GM21515 (cell line): Measurements from ENCODE around the gene PUSL1.

Source experiments
- ATAC-seq: cut with Tn5 transposase; IDR thresholded peaks from one replicate; pipeline ENCODE4 v1.9.1; 2021; ENCODE audit not compliant: unreplicated experiment

Gene PUSL1

DNA sequence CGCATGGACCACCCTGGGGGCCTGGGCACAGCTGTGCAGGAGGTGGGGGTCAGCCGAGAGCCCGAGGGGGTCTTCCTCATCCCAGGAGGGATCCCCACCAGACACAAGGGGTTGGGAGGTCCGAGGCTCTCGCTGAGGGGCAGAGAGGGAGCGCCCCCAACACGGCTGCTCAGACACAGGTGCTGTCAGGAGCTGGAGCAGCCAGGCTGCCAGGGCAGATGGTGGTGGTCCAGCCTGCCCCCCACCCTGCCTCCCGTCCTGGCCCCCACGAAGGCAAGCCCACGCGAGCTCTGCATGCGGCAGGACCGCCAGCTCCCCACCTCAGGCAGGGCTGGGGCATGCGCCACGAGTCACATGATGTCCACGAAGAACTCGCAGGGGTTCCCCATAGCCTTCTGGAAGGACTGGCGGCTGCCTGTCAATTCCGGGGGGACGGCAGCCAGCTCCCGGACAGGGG is 27.4 kb downstream of the PUSL1 start:
- no peak for ATAC-seq

DNA sequence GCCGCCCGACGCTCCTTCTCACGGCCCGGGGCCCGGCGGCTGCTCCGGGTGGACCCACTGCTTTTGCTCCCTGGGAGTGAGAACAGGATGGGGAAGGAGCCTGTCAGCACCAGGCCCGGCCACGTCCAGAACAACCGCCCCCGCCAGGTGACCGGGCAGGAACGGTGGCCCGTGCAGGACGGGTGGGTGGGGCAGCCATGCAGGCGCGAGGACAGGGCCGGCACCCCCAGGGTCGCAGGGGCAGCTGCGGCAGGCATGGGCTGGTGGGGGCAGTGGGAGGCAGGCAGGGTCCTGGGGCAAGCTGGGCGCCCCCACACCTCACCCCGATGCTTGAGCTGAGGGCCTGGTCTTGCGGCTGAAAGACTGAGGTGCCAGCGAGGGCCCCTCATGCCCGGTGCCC is 28.0 kb downstream of the PUSL1 start:
- no peak for ATAC-seq

DNA sequence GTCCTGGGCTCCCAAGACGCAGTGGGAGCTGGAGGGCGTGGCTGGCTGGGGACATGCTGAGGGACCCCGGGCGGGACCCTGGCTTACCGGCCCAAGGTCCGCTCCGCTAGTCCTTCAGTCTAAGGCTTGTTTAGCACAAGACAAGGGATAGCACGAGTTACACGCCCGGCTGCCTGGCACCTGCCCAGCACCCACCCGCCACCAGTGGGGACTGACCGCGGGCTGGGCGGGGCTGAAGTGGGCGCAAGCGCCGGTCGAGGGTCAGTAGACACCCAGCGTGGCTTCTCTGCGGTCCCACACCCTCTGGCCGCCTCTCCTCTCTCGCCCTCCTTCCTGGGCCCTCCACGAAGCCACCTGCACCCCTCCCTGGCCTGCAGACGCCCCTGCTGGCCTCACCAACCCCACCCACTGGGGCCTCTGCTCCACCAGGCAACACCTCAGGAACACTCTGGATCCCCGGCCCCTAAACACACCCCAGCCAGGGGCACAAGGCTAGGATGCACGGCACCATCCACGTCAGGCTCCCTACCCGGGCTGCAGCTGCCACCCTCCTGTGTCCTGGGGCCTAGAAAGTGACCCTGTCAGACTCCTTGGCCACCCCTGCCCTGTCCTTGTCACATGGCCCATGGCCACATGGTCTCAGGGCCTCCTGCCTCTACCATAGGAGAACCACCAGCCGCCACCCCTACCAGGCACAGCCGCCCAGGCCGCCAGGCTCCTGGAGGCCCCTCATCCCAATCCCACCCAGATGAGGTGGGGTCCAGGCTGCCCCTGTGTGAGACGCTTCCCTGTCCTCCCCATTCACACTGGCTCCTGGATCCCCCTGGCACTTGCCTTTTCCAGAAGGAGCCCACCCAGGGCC is 28.8 kb downstream of the PUSL1 start:
- ATAC-seq = no peak

DNA sequence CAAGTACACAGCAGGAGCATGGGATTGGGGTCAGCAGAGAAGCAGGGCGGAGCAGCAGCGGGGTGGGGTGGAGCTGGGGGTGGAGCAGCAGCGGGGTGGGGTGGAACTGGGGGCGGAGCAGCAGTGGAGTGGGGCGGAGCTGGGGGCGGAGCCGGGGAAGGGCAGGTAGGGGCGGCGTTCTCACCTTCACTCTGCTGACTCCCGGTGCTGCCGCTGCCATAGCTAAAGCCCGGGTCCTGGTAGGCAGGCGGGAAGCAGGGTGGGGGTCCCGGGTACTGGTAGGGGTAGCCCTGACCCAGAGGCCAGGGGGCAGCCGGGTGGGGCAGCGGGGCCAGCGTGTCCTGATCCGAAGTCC is 29.4 kb downstream of the PUSL1 start:
- no peak for ATAC-seq

DNA sequence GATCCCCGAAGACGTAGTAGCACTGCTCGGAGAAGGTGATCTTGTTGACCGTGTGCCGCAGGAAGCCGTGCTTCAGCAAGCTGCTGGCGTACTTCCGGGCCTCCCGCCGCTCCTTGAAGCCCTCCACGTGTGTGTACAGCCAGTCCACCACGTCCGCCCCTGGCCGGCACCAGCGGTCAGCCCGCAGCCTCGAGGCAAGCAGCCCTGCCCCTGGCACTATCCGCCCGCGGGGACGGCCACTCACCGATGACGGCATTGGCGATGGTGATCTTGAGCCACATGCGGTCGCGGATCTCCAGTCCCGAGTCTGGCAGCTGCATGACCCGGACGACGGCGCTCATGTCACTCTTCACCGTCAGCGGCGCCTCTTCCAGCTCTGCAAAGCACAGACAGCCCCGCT is 29.9 kb downstream of the PUSL1 start:
- ATAC-seq = no peak

DNA sequence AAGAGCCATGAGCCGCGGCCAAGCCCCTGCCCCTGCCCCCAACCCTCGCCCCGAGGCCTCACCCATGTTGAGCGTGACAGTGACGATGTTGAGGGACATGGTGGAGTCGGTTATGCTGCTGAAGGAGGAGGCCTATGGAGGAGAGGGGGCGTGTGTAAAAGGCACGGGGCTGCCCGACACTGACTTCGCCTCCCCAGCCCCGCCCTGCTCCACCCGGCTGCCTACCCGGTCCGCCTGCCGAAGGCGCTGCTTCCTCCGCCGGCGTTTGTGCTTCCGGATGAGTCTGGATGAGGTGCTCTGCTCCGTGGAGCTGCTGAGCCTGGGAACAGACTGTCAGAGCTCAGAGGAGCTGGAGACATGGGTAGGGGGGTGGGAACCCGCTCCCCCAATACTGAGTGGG is 31.8 kb downstream of the PUSL1 start:
- no peak for ATAC-seq

DNA sequence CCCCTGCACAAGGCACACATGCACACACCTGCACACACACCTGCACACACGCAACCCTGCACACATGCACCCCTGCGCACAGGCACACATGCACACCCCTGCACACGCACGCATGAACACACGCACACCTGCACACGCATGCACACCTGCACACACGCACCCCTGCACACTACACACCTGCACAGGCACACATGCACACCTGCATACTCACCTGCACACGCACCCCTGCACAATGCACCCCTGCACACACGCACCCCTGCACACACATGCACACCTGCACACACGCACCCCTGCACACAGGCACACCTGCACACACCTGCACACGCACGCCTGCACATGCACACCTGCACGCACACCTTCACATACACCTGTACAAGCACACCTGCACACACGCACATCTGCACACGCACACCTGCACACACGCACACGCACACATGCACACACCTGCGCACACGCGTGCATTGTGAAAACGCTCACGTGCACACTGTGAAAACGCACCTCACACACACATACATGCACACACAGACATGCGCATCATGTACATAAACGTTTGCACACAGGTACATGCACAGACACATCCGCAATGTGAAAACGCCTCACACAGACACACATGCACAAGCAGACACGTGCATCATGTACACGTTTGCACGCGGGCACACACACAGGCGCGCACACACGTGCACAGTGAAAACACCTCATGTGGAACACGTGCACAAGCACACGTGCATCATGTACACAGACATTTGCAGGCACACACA is 32.6 kb downstream of the PUSL1 start:
- no peak for ATAC-seq

DNA sequence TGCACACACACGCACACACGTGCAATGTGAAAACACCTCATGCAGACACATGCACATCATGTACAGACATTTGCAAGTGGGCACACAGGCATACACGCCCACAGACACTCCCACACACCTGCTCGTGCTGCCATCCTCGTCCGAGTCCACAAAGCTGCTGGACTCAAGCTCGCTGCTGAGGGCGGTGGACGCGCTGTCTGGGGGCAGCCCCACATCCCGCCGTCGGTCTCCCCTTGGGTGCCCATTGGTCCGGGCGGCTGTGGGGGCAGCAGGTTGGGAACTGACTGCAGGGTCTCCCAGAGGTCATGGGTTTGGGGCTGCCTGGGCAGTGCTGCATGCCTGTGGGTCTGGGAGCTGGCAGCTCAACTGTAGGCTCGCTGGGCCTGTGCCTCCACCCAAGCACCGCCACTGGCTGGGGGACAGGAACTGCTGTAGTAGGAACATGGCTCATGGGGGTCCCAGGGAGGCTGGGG is 33.2 kb downstream of the PUSL1 start:
- ATAC-seq = no peak

DNA sequence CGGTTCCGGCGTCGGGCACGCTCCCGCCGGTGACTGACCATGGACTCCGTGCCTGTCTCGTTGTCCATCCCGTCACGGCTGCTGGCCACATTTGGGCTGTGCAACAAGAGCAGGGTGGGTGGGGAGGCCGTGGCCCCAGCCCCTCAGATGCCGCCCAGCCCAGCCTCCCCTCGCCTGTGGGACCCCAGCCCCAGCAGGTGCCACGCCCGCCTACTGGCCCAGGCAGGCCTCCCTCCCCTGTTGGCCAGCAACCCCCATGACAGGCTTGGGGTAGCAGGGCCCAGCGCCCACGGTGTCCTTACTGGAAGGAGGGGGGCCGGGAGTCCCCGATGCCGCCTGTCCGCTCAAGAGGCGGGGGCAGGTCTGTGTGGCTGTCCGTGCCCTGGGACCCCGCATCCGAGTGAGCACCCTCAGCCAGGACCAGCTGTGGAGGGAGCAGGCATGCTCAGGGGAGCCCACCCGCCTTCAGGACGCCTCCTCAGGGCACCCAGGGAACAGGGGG is 33.7 kb downstream of the PUSL1 start:
- ATAC-seq = no peak

DNA sequence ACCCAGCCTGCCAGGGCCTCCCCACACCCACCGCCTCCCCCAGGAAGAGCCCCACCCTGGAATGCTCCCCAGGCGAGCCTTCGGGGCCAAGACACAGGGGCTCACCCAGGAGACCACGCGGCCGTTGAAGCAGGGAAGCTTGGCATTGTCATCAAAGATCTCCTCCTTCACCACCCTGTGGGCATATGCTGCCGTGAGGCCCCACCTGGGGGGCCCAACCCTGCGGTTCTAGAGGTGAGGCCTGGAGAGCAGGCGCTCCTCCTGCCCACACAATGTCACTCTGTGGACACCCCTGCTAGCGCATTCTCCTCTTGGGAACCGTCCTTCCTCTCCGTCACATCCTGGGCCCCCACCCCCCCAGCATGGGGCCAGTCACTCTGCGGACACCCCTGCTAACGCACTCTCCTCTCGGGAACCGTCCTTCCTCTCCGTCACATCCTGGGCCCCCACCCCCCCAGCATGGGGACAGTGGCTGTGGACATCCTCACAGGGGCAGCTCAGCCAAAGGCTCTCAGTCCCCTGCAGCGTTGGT is 34.3 kb downstream of the PUSL1 start:
- ATAC-seq = no peak

DNA sequence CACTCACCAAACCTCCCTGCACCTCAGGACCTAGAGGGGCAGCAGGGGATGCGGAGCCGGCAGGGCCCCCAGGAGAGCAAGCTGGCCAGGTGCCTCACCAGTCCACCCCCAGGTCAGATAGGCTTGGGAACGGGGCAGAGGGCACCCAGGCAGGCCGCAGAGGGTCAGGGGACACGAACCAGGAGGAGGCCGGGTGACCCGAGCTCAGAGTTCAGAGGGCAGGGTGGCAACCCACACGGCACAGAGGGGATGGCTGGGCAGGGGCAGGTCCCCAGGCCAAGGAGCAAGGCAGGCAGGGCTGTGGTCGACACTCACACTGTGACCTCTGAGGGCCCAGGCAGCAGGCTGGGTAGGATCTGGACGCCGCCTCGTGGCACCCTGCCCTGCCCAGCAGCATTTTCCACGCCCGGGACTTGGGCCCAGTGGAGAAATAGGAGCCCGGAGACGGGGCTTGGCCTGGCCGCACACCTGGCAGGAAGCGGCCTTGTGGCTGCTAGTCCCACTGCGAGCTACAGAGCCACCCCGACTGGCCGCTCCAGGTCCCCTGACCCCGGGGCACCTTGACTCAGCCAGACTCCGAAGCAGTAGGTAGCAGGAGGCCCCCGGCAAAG is 35.5 kb downstream of the PUSL1 start:
- ATAC-seq = no peak

DNA sequence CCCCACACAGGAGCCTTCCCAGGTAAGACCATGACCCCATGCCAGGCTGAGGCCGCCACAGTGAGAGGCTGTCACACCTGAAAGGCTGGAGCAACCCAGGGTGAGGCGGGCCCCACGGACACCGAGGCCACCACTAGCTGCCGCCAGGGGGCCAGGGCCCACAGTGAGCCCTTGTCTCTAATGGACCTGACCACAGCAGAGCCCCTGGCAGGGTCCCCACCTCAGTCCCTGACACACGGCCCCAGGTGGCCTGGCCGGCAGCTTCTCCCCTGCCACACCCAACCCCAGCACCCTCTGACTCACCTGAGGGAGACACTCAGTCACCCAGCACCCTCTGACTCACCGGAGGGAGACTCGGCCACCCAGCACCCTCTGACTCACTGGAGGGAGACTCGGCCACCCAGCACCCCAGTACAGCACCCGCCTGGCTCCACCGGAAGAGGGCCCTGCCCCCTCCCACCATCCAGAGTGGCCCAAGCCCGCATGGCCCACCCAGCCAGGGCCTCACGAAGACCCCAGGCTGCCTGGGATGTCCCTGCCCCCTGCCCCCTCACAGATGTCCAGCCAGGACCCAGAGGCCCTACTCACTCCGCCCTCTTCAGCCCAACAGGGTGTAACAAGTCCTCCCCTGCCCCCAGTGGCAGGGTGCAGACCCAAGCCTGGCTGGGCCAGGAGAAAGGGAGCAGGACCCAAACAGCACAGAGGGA is 36.4 kb downstream of the PUSL1 start:
- ATAC-seq = no peak

DNA sequence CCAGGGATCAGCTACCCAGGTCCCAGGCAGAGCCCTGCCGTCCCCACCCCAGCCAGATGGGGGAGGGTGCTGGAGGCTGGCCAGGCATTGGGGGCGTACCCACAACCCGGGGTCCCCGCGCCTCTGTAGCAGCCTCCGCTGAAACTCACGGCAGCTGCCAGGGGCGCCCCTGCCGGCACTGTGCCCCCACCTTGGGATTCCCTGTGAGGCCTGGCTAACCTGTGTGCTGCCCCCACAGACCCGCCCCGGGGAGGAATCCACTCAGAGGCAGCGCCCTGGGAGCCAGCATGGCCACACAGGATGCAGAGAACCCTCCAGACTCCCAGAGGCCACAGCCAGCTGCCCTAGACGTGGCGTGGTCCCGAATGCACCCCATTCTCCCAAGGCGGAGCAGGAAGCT is 37.0 kb downstream of the PUSL1 start:
- ATAC-seq = no peak

DNA sequence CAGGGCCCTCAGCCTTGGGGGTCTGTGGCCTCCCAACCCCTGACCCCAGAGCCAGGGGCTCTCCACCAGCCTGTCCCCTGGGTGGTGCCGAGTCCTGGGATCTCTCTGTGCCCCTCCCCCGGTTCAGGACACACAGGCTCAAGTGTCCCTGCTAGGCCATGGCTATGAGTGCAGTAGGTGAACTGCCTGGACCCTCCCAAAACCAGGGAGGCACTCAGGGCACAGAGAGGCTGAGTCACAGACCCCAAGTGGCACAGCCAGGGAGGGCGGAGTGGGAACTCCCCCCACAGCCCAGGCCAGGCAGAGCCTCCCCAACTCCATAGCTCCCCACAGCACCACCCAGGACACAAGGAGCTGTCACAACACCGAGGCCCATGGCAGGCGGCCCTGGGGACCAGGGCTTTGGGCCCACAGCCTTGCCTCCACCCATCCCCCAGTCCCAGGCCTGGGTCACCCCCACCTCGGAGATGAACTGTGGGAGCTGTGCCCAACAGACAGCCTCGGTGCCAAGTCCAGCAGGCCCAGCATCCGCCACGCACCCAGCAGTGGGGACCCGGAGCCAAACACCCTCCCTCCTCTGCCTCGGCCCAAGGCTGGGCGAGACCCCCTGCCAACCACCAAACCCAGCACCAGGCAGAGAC is 37.6 kb downstream of the PUSL1 start:
- no peak for ATAC-seq

DNA sequence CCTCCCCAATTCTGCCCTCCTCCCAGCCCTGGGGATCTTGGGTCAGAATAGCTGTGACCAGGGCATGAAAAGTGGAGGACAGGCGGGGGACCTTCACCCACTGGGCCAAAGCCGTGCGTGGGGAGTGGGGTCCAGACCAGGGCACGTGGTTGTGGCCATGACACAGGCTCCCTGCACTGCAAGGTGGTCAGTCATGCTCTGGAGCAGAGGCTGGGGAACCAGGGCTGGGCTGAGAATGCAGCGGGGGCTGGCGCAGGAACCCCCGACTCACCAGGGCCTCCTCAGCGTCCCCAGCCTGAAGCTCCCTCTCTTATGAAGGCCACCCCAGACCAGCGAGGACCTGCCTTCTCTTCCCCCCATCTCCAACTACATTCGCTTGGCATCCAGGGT is 38.1 kb downstream of the PUSL1 start:
- ATAC-seq = no peak

DNA sequence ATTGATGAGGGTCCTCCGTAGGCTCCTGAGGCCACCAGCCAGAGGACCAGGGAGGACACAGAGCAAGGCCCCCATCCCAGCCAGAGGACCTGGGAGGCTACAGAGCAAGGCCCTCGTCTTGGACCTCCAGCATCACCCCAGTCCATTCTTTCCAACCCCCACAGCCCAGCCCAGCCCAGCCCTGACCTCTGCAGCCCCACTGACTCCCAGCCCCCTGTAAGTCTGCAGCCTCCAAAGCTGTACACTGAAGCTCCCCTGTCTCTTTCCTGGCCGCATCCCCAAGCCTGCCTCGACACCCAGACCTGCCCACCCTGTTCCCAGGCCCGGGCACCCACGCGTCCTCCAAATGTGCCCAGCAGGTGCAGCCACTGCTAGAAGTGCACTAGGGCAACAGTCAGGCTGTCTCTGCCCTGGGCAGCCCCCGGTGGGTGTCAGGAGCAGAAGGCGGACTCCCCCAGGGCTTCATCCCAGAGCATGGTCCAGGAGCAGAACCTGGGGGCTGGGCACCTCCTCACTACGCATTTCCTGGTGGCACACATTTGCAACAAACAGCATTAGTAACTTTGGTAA is 38.7 kb downstream of the PUSL1 start:
- ATAC-seq = no peak

DNA sequence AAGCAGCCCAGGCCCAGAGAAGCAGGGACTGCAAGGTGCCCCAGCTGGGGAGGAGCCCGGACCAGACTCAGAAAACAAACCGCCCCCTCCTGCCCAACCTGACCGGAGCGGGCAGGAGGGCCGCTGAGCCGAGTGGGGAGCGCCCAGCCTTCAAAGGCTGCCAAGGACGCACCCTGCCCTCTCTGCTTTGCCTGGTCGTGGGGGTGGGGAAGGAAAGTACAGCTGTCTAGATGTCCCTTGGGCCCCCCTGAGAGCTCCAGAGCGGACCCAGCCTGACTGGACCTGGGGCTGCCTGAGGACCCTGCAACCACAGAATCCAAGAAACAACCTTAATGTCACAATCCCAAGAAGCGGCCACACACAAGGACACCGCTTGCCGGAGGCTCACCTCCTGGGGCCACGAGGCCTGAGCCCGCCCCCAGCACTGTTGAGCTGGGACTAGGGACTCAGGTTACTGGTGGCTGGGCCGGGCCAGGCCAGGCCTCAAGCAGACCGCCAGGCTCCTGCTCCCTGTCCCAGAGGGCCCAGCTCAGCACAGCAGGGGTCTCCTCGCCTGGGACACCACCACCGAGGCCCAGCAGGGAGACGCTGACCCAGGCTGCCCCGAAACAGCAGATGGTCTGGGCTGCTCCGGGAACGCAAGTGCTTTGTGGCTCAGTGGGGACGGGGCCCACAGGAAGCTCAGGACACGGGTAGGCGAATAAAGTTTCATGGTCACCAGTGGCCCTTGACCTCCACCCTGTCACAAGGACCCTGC is 39.4 kb downstream of the PUSL1 start:
- ATAC-seq = no peak

DNA sequence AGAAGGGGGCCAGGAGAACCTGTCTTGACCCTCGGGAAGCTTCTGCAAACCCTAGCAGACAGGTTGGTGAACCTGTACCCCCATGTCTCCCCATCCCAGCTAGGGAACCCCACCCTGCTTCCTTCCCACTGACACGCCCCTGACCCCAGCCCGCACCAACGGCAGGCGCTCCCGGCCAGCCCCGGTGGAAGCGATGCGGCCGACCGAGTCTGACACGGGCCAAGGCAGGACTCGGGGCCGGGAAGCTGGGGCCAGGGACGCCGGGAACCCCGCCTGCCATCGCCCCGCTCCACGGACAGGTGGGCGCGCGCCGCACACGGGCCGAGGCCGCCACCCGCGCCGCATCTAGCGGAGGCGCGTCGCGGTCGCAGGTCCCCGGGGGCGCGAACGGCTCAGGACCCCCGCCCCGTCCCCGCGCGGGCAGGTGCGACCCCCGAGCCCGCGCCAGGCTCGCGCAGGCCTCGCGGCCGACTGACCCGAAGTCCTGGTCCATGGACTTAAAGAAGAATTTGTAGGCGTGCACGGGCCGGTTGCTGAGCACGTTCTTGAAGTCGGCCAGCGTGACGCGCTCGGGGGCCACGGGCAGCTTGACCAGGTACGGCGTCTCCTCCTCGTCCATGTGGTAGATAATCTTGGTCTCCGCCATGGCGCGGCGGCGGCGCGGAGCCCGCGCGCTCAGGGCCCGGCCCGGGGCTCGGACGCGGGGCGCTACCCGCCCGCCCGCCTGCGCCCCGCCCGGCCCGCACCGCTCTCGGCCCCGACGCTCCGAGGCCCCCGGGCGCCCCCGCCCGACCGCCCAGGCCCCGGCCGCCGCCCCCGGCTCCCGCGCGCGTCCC is 40.2 kb downstream of the PUSL1 start:
- ATAC-seq = peak; percentile 9
